ENCODE results near the gene EXOC3.

- TF ChIP-seq EZH2phosphoT487 (IDR thresholded peaks at IDR 0.05; ENCODE audit: low read depth) = no peak
- no peak for TF ChIP-seq CTCF (IDR thresholded peaks at IDR 0.05; ENCODE audit: low read depth, low read length)
Observed at GRCh38 chr5:483434-484140, 40.6 kb downstream of the EXOC3 start.
